Fibroblast of lung (primary cell): ENCODE measurements around the gene POLR2B.

ENCODE experiments used
- EZH2 ChIP-seq: IDR thresholded peaks from 2 replicates; pipeline ENCODE4 v1.5.1; 2012; ENCODE audit warnings: low read length, control low read depth, mild to moderate bottlenecking; ENCODE audit errors: missing control alignments
- TF ChIP-seq, protein P1 (sequence below), 2 donors: IDR thresholded peaks in 1 of 2; conservative IDR thresholded peaks in 1 of 2; 1 replicate in 1 of 2; 2 replicates in 1 of 2; pipeline ENCODE4 v1.5.1; 2011 to 2012; ENCODE audit warnings: low read length in 2 of 2, control low read depth in 1 of 2, inconsistent platforms in 1 of 2, low read depth in 1 of 2, mild to moderate bottlenecking in 1 of 2

DNA sequence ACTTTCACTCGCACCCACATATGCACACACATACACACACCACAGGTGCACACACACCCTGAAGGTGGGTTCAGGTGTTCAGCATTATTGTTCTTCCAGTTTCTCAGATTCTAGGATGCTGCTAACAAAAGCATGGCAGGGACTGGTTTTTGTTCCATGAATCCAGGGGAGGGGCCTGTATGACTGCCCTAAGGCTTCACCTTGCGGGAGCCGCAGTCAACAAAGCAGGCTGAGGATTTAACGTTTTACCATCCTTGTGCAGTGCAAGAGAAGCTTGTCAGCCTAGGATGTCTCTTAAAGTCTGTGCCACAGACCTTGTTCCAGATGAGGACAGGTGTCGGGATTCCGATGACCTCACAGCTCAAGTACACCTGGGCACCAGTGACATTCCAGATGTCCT, 61.8 kb downstream of the POLR2B start:
- TF ChIP-seq, protein P1, sequence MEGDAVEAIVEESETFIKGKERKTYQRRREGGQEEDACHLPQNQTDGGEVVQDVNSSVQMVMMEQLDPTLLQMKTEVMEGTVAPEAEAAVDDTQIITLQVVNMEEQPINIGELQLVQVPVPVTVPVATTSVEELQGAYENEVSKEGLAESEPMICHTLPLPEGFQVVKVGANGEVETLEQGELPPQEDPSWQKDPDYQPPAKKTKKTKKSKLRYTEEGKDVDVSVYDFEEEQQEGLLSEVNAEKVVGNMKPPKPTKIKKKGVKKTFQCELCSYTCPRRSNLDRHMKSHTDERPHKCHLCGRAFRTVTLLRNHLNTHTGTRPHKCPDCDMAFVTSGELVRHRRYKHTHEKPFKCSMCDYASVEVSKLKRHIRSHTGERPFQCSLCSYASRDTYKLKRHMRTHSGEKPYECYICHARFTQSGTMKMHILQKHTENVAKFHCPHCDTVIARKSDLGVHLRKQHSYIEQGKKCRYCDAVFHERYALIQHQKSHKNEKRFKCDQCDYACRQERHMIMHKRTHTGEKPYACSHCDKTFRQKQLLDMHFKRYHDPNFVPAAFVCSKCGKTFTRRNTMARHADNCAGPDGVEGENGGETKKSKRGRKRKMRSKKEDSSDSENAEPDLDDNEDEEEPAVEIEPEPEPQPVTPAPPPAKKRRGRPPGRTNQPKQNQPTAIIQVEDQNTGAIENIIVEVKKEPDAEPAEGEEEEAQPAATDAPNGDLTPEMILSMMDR (conservative IDR thresholded peaks at IDR 0.05 in 1 of 2, IDR thresholded peaks at IDR 0.05 in 1 of 2; ENCODE audit: low read depth in 1 of 2, low read length in 2 of 2): no peak
- no peak for TF ChIP-seq EZH2
